IPS-18c (cell line): ENCODE results near the gene RNFT2.
"Not testable (repeated sequence)": the region's sequence is repeated elsewhere in the genome, so short reads cannot be mapped to it uniquely, and the experiment has no call there.

Experiments
- H3K4me3 ChIP-seq: 2 replicates; pipeline ENCODE4 v1.7.0; 2013; ENCODE audit warnings: low read depth, mild to moderate bottlenecking, low read length, moderate library complexity; ENCODE audit not compliant: insufficient read depth
- H3K9me3 ChIP-seq: one replicate; pipeline ENCODE4 v1.6.1; 2013; ENCODE audit warnings: mild to moderate bottlenecking, low read length, moderate library complexity; ENCODE audit not compliant: control insufficient read depth, insufficient read depth

The RNFT2 gene

GRCh38 chr12:116731801-116732200, 6.3 kb upstream of the RNFT2 start:
- no peak overlapping the region for H3K4me3 ChIP-seq

GRCh38 chr12:116734156-116734768, 3.9 kb upstream of the RNFT2 start:
- no peak overlapping the region for H3K4me3 ChIP-seq
- no peaks in the 10 kb centered on the region for H3K9me3 ChIP-seq

More at GRCh38 chr12:116731801-116732200, 6.3 kb upstream of the RNFT2 start:
- H3K9me3 ChIP-seq, result no peaks in the 10 kb centered on the region

GRCh38 chr12:116735084-116735483, 3.0 kb upstream of the RNFT2 start:
- Histone ChIP-seq H3K4me3 (no peak overlapping the region), H3K9me3 (no peaks in the 10 kb centered on the region)

- Histone ChIP-seq H3K9me3 (no peaks in the 10 kb centered on the region), H3K4me3 (peak overlapping the region; percentile 88; the same call in 1 of the 2 replicates)
Measured at GRCh38 chr12:116735951-116736599, 2.0 kb upstream of the RNFT2 start.

- Histone ChIP-seq H3K4me3 (peak overlapping the region; percentile 88), H3K9me3 (peaks cover 3% of the 10 kb centered on the region)
Measured at GRCh38 chr12:116736962-116737773, 947 bp upstream of the RNFT2 start.

GRCh38 chr12:116739381-116739887, 1.3 kb downstream of the RNFT2 start:
- peaks cover 3% of the 10 kb centered on the region for H3K9me3 ChIP-seq
- no peak overlapping the region for H3K4me3 ChIP-seq

GRCh38 chr12:116742787-116743186, 4.7 kb downstream of the RNFT2 start:
- not testable (repeated sequence) for H3K4me3 ChIP-seq, H3K9me3 ChIP-seq

- Histone ChIP-seq H3K9me3 (peaks cover 3% of the 10 kb centered on the region), H3K4me3 (no peak overlapping the region)
Measured at GRCh38 chr12:116744766-116745165, 6.7 kb downstream of the RNFT2 start.

GRCh38 chr12:116745554-116745953, 7.4 kb downstream of the RNFT2 start:
- peaks cover 3% of the 10 kb centered on the region for H3K9me3 ChIP-seq
- H3K4me3 ChIP-seq, result no peak overlapping the region

GRCh38 chr12:116749884-116750283, 11.8 kb downstream of the RNFT2 start:
- Histone ChIP-seq H3K9me3 (no peaks in the 10 kb centered on the region), H3K4me3 (no peak overlapping the region)

- no peaks in the 10 kb centered on the region for H3K9me3 ChIP-seq
- no peak overlapping the region for H3K4me3 ChIP-seq
Measured at GRCh38 chr12:116750298-116750697, 12.2 kb downstream of the RNFT2 start.

- H3K9me3 ChIP-seq, H3K4me3 ChIP-seq: not testable (repeated sequence)
Measured at GRCh38 chr12:116754097-116754496, 16.0 kb downstream of the RNFT2 start.

GRCh38 chr12:116754783-116755182, 16.7 kb downstream of the RNFT2 start:
- not testable (repeated sequence) for H3K9me3 ChIP-seq, H3K4me3 ChIP-seq

- no peaks in the 10 kb centered on the region for H3K9me3 ChIP-seq
- H3K4me3 ChIP-seq, result peak overlapping the region; percentile 49
Measured at GRCh38 chr12:116759783-116760621, 21.9 kb downstream of the RNFT2 start.

GRCh38 chr12:116760622-116761020, 22.5 kb downstream of the RNFT2 start:
- H3K9me3 ChIP-seq, result no peaks in the 10 kb centered on the region
- H3K4me3 ChIP-seq, result peak overlapping the region; percentile 49; the same call in 1 of the 2 replicates

GRCh38 chr12:116761499-116761898, 23.4 kb downstream of the RNFT2 start:
- H3K9me3 ChIP-seq, result no peaks in the 10 kb centered on the region
- H3K4me3 ChIP-seq, result no peak overlapping the region

GRCh38 chr12:116765271-116765670, 27.2 kb downstream of the RNFT2 start:
- no peak overlapping the region for H3K4me3 ChIP-seq
- H3K9me3 ChIP-seq, result no peaks in the 10 kb centered on the region
